ENCODE measurements around the gene KIAA0825.
A peak's percentile ranks its signal among the peaks of the same experiment; 100 is the strongest.
"Not testable (repeated sequence)": the region's sequence is repeated elsewhere in the genome, so short reads cannot be mapped to it uniquely, and the experiment has no call there.

KIAA0825 gene

GRCh38 chr5:94577466-94578245, 40.7 kb downstream of the KIAA0825 start:
- H3K4me1 ChIP-seq (ENCODE audit: control extremely low read depth in 1 of 4, control insufficient read depth in 4 of 4, insufficient read depth in 4 of 4, low read length in 3 of 4), result peaks cover 2 to 11% (median 7%) of the 10 kb centered on the region in 4 experiments
- no peak overlapping the region for H3K4me3 ChIP-seq (ENCODE audit: control insufficient read depth in 1 of 7, extremely low read depth in 1 of 7, insufficient read depth in 4 of 7, low read depth in 2 of 7, low read length in 6 of 7)
- ChIA-PET POLR2A (no interaction called here), CTCF (no interaction called here)
- H3K27me3 ChIP-seq (replicated peaks in 2 of 5; ENCODE audit: control insufficient read depth in 4 of 5, insufficient read depth in 5 of 5, low read length in 4 of 5), result no peaks in the 10 kb centered on the region
- peak; percentile 1 to 75 (median 65) for DNase-seq
- no peaks in the 10 kb centered on the region for H3K9me3 ChIP-seq (ENCODE audit: control extremely low read depth in 1 of 5, control insufficient read depth in 4 of 5, insufficient read depth in 2 of 5, low read depth in 1 of 5, low read length in 4 of 5)
- no peak overlapping the region for H3K27ac ChIP-seq (ENCODE audit: insufficient read depth in 1 of 2, low read depth in 1 of 2, low read length in 2 of 2, poor library complexity in 1 of 2, severe bottlenecking in 2 of 2)
- no peaks in the 10 kb centered on the region for H3K36me3 ChIP-seq (ENCODE audit: control insufficient read depth in 4 of 4, insufficient read depth in 4 of 4, low read length in 3 of 4)

- no peak for DNase-seq
- H3K9me3 ChIP-seq (ENCODE audit: control extremely low read depth in 1 of 5, control insufficient read depth in 4 of 5, insufficient read depth in 2 of 5, low read depth in 1 of 5, low read length in 4 of 5), result peaks cover 0 to 2% (median 0%) of the 10 kb centered on the region in 5 experiments
- 90% methylated on average over 3 of the region's 4 CpGs for WGBS (ENCODE audit: insufficient coverage)
- ChIA-PET POLR2A (no interaction called here), CTCF (no interaction called here)
- H3K27ac ChIP-seq (ENCODE audit: insufficient read depth in 1 of 2, low read depth in 1 of 2, low read length in 2 of 2, poor library complexity in 1 of 2, severe bottlenecking in 2 of 2), result no peak overlapping the region
- H3K4me1 ChIP-seq (ENCODE audit: control extremely low read depth in 1 of 4, control insufficient read depth in 4 of 4, insufficient read depth in 4 of 4, low read length in 3 of 4), result peaks cover 2 to 11% (median 7%) of the 10 kb centered on the region in 4 experiments
- no peaks in the 10 kb centered on the region for H3K27me3 ChIP-seq (replicated peaks in 2 of 5; ENCODE audit: control insufficient read depth in 4 of 5, insufficient read depth in 5 of 5, low read length in 4 of 5)
- H3K4me3 ChIP-seq (ENCODE audit: control insufficient read depth in 1 of 7, extremely low read depth in 1 of 7, insufficient read depth in 4 of 7, low read depth in 2 of 7, low read length in 6 of 7), result no peak overlapping the region
- H3K36me3 ChIP-seq (ENCODE audit: control insufficient read depth in 4 of 4, insufficient read depth in 4 of 4, low read length in 3 of 4), result peaks cover 0 to 2% (median 0%) of the 10 kb centered on the region in 4 experiments
Measured at GRCh38 chr5:94575196-94575595, 43.2 kb downstream of the KIAA0825 start.

- CTCF ChIA-PET; H3K27ac ChIP-seq (ENCODE audit: insufficient read depth in 1 of 2, low read depth in 1 of 2, low read length in 2 of 2, poor library complexity in 1 of 2, severe bottlenecking in 2 of 2); H3K27me3 ChIP-seq (replicated peaks in 2 of 5; ENCODE audit: control insufficient read depth in 4 of 5, insufficient read depth in 5 of 5, low read length in 4 of 5); H3K36me3 ChIP-seq (ENCODE audit: control insufficient read depth in 4 of 4, insufficient read depth in 4 of 4, low read length in 3 of 4); H3K4me3 ChIP-seq (ENCODE audit: control insufficient read depth in 1 of 7, extremely low read depth in 1 of 7, insufficient read depth in 4 of 7, low read depth in 2 of 7, low read length in 6 of 7); H3K9me3 ChIP-seq (ENCODE audit: control extremely low read depth in 1 of 5, control insufficient read depth in 4 of 5, insufficient read depth in 2 of 5, low read depth in 1 of 5, low read length in 4 of 5); DNase-seq; H3K4me1 ChIP-seq (ENCODE audit: control extremely low read depth in 1 of 4, control insufficient read depth in 4 of 4, insufficient read depth in 4 of 4, low read length in 3 of 4); POLR2A ChIA-PET: not testable (repeated sequence)
- WGBS (ENCODE audit: insufficient coverage), result 100% methylated on average over 1 of the region's 1 CpG
Measured at GRCh38 chr5:94573349-94573748, 45.1 kb downstream of the KIAA0825 start.

- peaks cover 0 to 2% (median 0%) of the 10 kb centered on the region in 5 experiments for H3K9me3 ChIP-seq (ENCODE audit: control extremely low read depth in 1 of 5, control insufficient read depth in 4 of 5, insufficient read depth in 2 of 5, low read depth in 1 of 5, low read length in 4 of 5)
- H3K27ac ChIP-seq (ENCODE audit: insufficient read depth in 1 of 2, low read depth in 1 of 2, low read length in 2 of 2, poor library complexity in 1 of 2, severe bottlenecking in 2 of 2), result no peak overlapping the region
- ChIA-PET CTCF (no interaction called here), POLR2A (no interaction called here)
- no peaks in the 10 kb centered on the region for H3K4me1 ChIP-seq (ENCODE audit: control extremely low read depth in 1 of 4, control insufficient read depth in 4 of 4, insufficient read depth in 4 of 4, low read length in 3 of 4)
- DNase-seq, result no peak
- peaks cover 0 to 2% (median 0%) of the 10 kb centered on the region in 4 experiments for H3K36me3 ChIP-seq (ENCODE audit: control insufficient read depth in 4 of 4, insufficient read depth in 4 of 4, low read length in 3 of 4)
- no peak overlapping the region for H3K4me3 ChIP-seq (ENCODE audit: control insufficient read depth in 1 of 7, extremely low read depth in 1 of 7, insufficient read depth in 4 of 7, low read depth in 2 of 7, low read length in 6 of 7)
- H3K27me3 ChIP-seq (replicated peaks in 2 of 5; ENCODE audit: control insufficient read depth in 4 of 5, insufficient read depth in 5 of 5, low read length in 4 of 5), result no peaks in the 10 kb centered on the region
Measured at GRCh38 chr5:94571415-94571814, 47.0 kb downstream of the KIAA0825 start.

- no peaks in the 10 kb centered on the region for H3K9me3 ChIP-seq (ENCODE audit: control extremely low read depth in 1 of 5, control insufficient read depth in 4 of 5, insufficient read depth in 2 of 5, low read depth in 1 of 5, low read length in 4 of 5)
- H3K27me3 ChIP-seq (replicated peaks in 2 of 5; ENCODE audit: control insufficient read depth in 4 of 5, insufficient read depth in 5 of 5, low read length in 4 of 5), result no peaks in the 10 kb centered on the region
- no peak for DNase-seq
- POLR2A ChIA-PET, result no interaction called here
- H3K4me1 ChIP-seq (ENCODE audit: control extremely low read depth in 1 of 4, control insufficient read depth in 4 of 4, insufficient read depth in 4 of 4, low read length in 3 of 4), result no peaks in the 10 kb centered on the region
- no peaks in the 10 kb centered on the region for H3K36me3 ChIP-seq (ENCODE audit: control insufficient read depth in 4 of 4, insufficient read depth in 4 of 4, low read length in 3 of 4)
- no CpG with 5 or more reads among the region's 1 CpG for WGBS (ENCODE audit: insufficient coverage)
- CTCF ChIA-PET, result no interaction called here
- no peak overlapping the region for H3K27ac ChIP-seq (ENCODE audit: insufficient read depth in 1 of 2, low read depth in 1 of 2, low read length in 2 of 2, poor library complexity in 1 of 2, severe bottlenecking in 2 of 2)
- no peak overlapping the region for H3K4me3 ChIP-seq (ENCODE audit: control insufficient read depth in 1 of 7, extremely low read depth in 1 of 7, insufficient read depth in 4 of 7, low read depth in 2 of 7, low read length in 6 of 7)
Measured at GRCh38 chr5:94564812-94565211, 53.6 kb downstream of the KIAA0825 start.

- H3K4me1 ChIP-seq (ENCODE audit: control extremely low read depth in 1 of 4, control insufficient read depth in 4 of 4, insufficient read depth in 4 of 4, low read length in 3 of 4), result no peaks in the 10 kb centered on the region
- ChIA-PET CTCF (no interaction called here), POLR2A (interaction anchor here (0.6 kb wide), 1 partner anchor 9 kb away, joined by 3 read pairs; no protein-coding TSS in a partner anchor)
- H3K27ac ChIP-seq (ENCODE audit: insufficient read depth in 1 of 2, low read depth in 1 of 2, low read length in 2 of 2, poor library complexity in 1 of 2, severe bottlenecking in 2 of 2), result no peak overlapping the region
- no peak overlapping the region for H3K4me3 ChIP-seq (ENCODE audit: control insufficient read depth in 1 of 7, extremely low read depth in 1 of 7, insufficient read depth in 4 of 7, low read depth in 2 of 7, low read length in 6 of 7)
- no peaks in the 10 kb centered on the region for H3K36me3 ChIP-seq (ENCODE audit: control insufficient read depth in 4 of 4, insufficient read depth in 4 of 4, low read length in 3 of 4)
- no peaks in the 10 kb centered on the region for H3K9me3 ChIP-seq (ENCODE audit: control extremely low read depth in 1 of 5, control insufficient read depth in 4 of 5, insufficient read depth in 2 of 5, low read depth in 1 of 5, low read length in 4 of 5)
- peak in 2 of 3 donors; percentile 21 to 53 for DNase-seq
- no CpG with 5 or more reads among the region's 2 CpGs for whole genome bisulfite sequencing (ENCODE audit: insufficient coverage)
- no peaks in the 10 kb centered on the region for H3K27me3 ChIP-seq (replicated peaks in 2 of 5; ENCODE audit: control insufficient read depth in 4 of 5, insufficient read depth in 5 of 5, low read length in 4 of 5)
Measured at GRCh38 chr5:94562327-94562971, 56.0 kb downstream of the KIAA0825 start.

- ChIA-PET POLR2A (interaction anchor here (0.6 kb wide), 1 partner anchor 851 kb away, joined by 3 read pairs; no protein-coding TSS in a partner anchor), CTCF (interaction anchor here (1.5 kb wide), 1 partner anchor 34 kb away, joined by 3 read pairs; no protein-coding TSS in a partner anchor)
- Histone ChIP-seq H3K4me3 (ENCODE audit: control insufficient read depth in 1 of 7, extremely low read depth in 1 of 7, insufficient read depth in 4 of 7, low read depth in 2 of 7, low read length in 6 of 7) (no peak overlapping the region), H3K36me3 (ENCODE audit: control insufficient read depth in 4 of 4, insufficient read depth in 4 of 4, low read length in 3 of 4) (no peaks in the 10 kb centered on the region), H3K4me1 (ENCODE audit: control extremely low read depth in 1 of 4, control insufficient read depth in 4 of 4, insufficient read depth in 4 of 4, low read length in 3 of 4) (no peaks in the 10 kb centered on the region), H3K9me3 (ENCODE audit: control extremely low read depth in 1 of 5, control insufficient read depth in 4 of 5, insufficient read depth in 2 of 5, low read depth in 1 of 5, low read length in 4 of 5) (no peaks in the 10 kb centered on the region), H3K27ac (ENCODE audit: insufficient read depth in 1 of 2, low read depth in 1 of 2, low read length in 2 of 2, poor library complexity in 1 of 2, severe bottlenecking in 2 of 2) (no peak overlapping the region), H3K27me3 (replicated peaks in 2 of 5; ENCODE audit: control insufficient read depth in 4 of 5, insufficient read depth in 5 of 5, low read length in 4 of 5) (no peaks in the 10 kb centered on the region)
- WGBS (ENCODE audit: insufficient coverage), result 95% methylated on average over 5 of the region's 5 CpGs
- no peak for DNase-seq
Measured at GRCh38 chr5:94558028-94558427, 60.4 kb downstream of the KIAA0825 start.
